Caco-2 (cell line): Measurements from ENCODE around the gene TMEM98. TPM values are rescaled to one million over a fixed set of nuclear protein-coding genes. Genes with fewer than 3 reads are reported as not detected.

Experiments
- BruUV-seq: library from RNA; stranded (reverse); fragments of 400-500 nt; replicated peaks from 2 replicates; lab custom pipeline; 2021; lab: Mats Ljungman, UMichigan
- CTCF ChIA-PET: fragments of 300-600 bp; sonication (Branson Sonifier 250); formaldehyde crosslinking; loops from one replicate; lab custom pipeline; 2022; ENCODE audit warnings: antibody characterized with exemption; lab: Charles Lee
- POLR2A ChIA-PET: fragments of 300-600 bp; sonication (Branson Sonifier 250); formaldehyde crosslinking; loops from one replicate; lab custom pipeline; 2022; ENCODE audit warnings: antibody characterized with exemption; lab: Charles Lee
- DNase-seq, 2 experiments: peaks; one replicate each; pipeline versions ENCODE4 v3.0.0 to v3.0.0-alpha.2; 2020 to 2022
- H3K27me3 ChIP-seq: replicated peaks from 2 replicates; pipeline ENCODE4 v1.6.0; 2011; ENCODE audit warnings: low read length; ENCODE audit not compliant: control insufficient read depth, insufficient read depth
- H3K36me3 ChIP-seq: 2 replicates; pipeline ENCODE4 v1.5.1; 2011; ENCODE audit warnings: low read length; ENCODE audit not compliant: control insufficient read depth, insufficient read depth
- H3K4me1 ChIP-seq: fragments of 250-450 bp; sonication (Bioruptor Pico); 2 replicates; pipeline ENCODE4 v1.5.1; 2020; ENCODE audit warnings: mild to moderate bottlenecking
- H3K4me3 ChIP-seq: 2 replicates; pipeline ENCODE4 v1.5.1; 2011; ENCODE audit warnings: low read depth, mild to moderate bottlenecking, control low read depth, low read length
- H3K9me3 ChIP-seq: fragments of 250-450 bp; sonication (Bioruptor Pico); 2 replicates; pipeline ENCODE4 v1.5.1; 2020; ENCODE audit warnings: mild to moderate bottlenecking, moderate library complexity
- H3K27ac Mint-ChIP-seq: one replicate; pipeline ENCODE4 v1.8.0; 2022; ENCODE audit warnings: mixed read lengths; ENCODE audit not compliant: unreplicated experiment
- H3K27me3 Mint-ChIP-seq: one replicate; pipeline ENCODE4 v1.8.0; 2022; ENCODE audit warnings: mixed read lengths; ENCODE audit not compliant: insufficient read depth, unreplicated experiment
- H3K36me3 Mint-ChIP-seq: one replicate; pipeline ENCODE4 v1.8.0; 2022; ENCODE audit warnings: mild to moderate bottlenecking, mixed read lengths; ENCODE audit not compliant: insufficient read depth, unreplicated experiment
- H3K4me1 Mint-ChIP-seq: one replicate; pipeline ENCODE4 v1.8.0; 2022; ENCODE audit warnings: low read depth, mixed read lengths; ENCODE audit not compliant: unreplicated experiment
- H3K4me3 Mint-ChIP-seq: one replicate; pipeline ENCODE4 v1.8.0; 2022; ENCODE audit warnings: mild to moderate bottlenecking, moderate library complexity, mixed read lengths; ENCODE audit not compliant: unreplicated experiment
- H3K9me3 Mint-ChIP-seq: one replicate; pipeline ENCODE4 v1.8.0; 2022; ENCODE audit warnings: mixed read lengths; ENCODE audit not compliant: unreplicated experiment
- CTCF ChIP-seq, 2 experiments: fragments of 200-600 bp in 1 of 2; IDR thresholded peaks; 1 replicate in 1 of 2; 2 replicates in 1 of 2; pipeline versions ENCODE4 v1.5.1 to v1.8.0; 2011 to 2022; ENCODE audit warnings: antibody characterized with exemption in 1 of 2, control low read depth in 1 of 2, inconsistent platforms in 1 of 2, low read depth in 1 of 2, low read length in 1 of 2, mild to moderate bottlenecking in 1 of 2, moderate library complexity in 1 of 2; ENCODE audit not compliant: insufficient read depth in 1 of 2, severe bottlenecking in 1 of 2, unreplicated experiment in 1 of 2
- intact Hi-C: fragments of 100-400 bp; cut with micrococcal nuclease; formaldehyde crosslinking; loops from one replicate; pipeline ENCODE4 v1.10.0; 2022; ENCODE audit not compliant: unreplicated experiment
- total RNA-seq: library from RNA; stranded (reverse); gene quantifications from 2 replicates; pipeline ENCODE4 v1.2.3, GENCODE V29; 2022

Gene TMEM98
- total RNA-seq, 1 experiment from 2014 or later: 229 TPM

- Mint-ChIP-seq H3K9me3 (no peaks in the 10 kb centered on the region), H3K27me3 (no peaks in the 10 kb centered on the region), H3K27ac (peak overlapping the region; percentile 2), H3K36me3 (no peaks in the 10 kb centered on the region), H3K4me3 (no peak overlapping the region), H3K4me1 (peaks cover 32% of the 10 kb centered on the region)
- Histone ChIP-seq H3K27me3 (no peaks in the 10 kb centered on the region), H3K9me3 (peaks cover 19% of the 10 kb centered on the region), H3K4me3 (no peak overlapping the region), H3K36me3 (0 out of 2 replicates have a peak, but pooled peaks cover 2% of the 10 kb centered on the region), H3K4me1 (peaks cover 38% of the 10 kb centered on the region)
- ChIA-PET POLR2A (no interaction called here), CTCF (interaction anchor here (0.6 to 1.5 kb wide), 3 partner anchors 13 to 31 kb away, joined by 3 to 10 read pairs (median 5); partner anchors contain the start of genes MYO1D and TMEM98)
- no peak for DNase-seq
- intact Hi-C loops: no loop called here
- no TSS peak for BruUV-seq
- no peak for TF ChIP-seq CTCF (IDR thresholded peaks at IDR 0.05; ENCODE audit: insufficient read depth in 1 of 2, low read depth in 1 of 2, low read length in 1 of 2, severe bottlenecking in 1 of 2, unreplicated experiment in 1 of 2)
These were observed 31.2 kb upstream of the TMEM98 start for GRCh38 chr17:32896647-32897258.

DNA sequence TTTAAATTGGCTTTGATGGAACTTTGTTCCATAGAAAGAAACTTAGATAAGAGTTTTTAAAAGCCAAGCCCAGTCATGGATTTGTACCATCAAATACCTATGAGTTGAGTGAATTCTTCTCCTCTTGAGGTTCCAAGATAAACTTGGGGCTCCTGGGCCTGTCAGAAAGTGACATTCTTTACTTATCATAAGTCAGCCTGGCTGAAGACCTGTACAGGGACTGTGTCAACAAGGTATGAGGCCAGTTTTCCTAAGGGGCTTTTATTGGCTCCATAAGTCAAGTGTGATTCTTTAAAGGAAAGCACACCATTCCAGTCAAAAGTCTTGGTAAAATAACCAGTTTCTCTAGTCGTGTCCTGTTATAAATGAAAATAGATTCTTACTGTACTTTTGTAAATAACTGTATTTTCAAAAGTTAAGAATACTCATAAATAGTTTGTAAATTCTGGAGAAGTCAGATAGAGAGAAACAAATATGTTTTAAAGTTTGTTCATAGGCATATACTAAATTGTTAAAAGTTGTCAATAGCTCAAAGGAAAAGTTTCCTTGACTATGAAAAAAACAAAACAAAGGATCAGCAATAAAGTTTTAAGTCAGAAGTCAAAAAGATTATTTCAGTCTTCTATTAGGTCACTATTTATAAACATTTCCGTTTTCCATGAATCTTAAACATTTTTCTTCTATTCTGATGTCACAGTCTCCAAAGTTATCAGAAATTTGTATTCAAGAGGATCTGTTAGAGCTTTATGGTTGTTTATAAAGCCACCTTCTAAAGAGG, 28.5 kb upstream of the TMEM98 start:
- peaks cover 19% of the 10 kb centered on the region for H3K9me3 ChIP-seq
- no peaks in the 10 kb centered on the region for H3K27me3 ChIP-seq
- TF ChIP-seq CTCF (IDR thresholded peaks at IDR 0.05; ENCODE audit: insufficient read depth in 1 of 2, low read depth in 1 of 2, low read length in 1 of 2, severe bottlenecking in 1 of 2, unreplicated experiment in 1 of 2): no peak
- 0 out of 2 replicates have a peak, but pooled peaks cover 2% of the 10 kb centered on the region for H3K36me3 ChIP-seq
- Mint-ChIP-seq H3K36me3 (no peaks in the 10 kb centered on the region), H3K27ac (no peak overlapping the region), H3K27me3 (no peaks in the 10 kb centered on the region), H3K4me1 (peaks cover 25% of the 10 kb centered on the region), H3K4me3 (no peak overlapping the region), H3K9me3 (no peaks in the 10 kb centered on the region)
- peaks cover 38% of the 10 kb centered on the region for H3K4me1 ChIP-seq
- intact Hi-C loops: loop anchor here (1.0 kb wide), 1 partner anchor 22 kb away; the partner anchor contains the start of gene MYO1D
- H3K4me3 ChIP-seq: no peak overlapping the region
- no TSS peak for BruUV-seq
- ChIA-PET CTCF (no interaction called here), POLR2A (no interaction called here)
- DNase-seq: peak; percentile 42 to 68

DNA sequence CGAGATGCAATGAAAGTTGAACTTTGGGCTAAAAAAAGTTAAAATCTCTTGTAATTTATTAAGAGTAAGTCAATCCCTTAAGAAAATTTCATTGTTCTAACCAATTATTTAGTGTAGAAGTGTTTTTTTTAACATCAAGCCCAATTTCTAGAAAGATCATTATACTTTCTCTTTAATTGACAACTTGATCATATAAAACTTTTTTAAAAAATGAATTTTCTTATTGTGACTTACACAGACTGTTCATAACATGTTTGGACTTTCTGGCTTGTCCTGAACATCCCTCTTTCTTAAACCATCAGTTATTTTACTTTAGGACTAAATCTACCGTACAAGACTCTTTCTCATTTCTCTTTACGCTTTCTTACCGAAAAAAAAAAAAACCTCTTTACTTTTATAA, 26.2 kb upstream of the TMEM98 start:
- BruUV-seq: no TSS peak
- no peaks in the 10 kb centered on the region for H3K36me3 ChIP-seq
- intact Hi-C loops: no loop called here
- POLR2A ChIA-PET: no interaction called here
- TF ChIP-seq CTCF (IDR thresholded peaks at IDR 0.05; ENCODE audit: insufficient read depth in 1 of 2, low read depth in 1 of 2, low read length in 1 of 2, severe bottlenecking in 1 of 2, unreplicated experiment in 1 of 2): no peak
- Mint-ChIP-seq H3K4me3 (no peak overlapping the region), H3K9me3 (no peaks in the 10 kb centered on the region), H3K36me3 (no peaks in the 10 kb centered on the region), H3K27ac (no peak overlapping the region), H3K27me3 (no peaks in the 10 kb centered on the region), H3K4me1 (peaks cover 29% of the 10 kb centered on the region)
- CTCF ChIA-PET: no interaction called here
- DNase-seq: no peak
- peaks cover 45% of the 10 kb centered on the region for H3K4me1 ChIP-seq
- no peaks in the 10 kb centered on the region for H3K27me3 ChIP-seq
- peaks cover 19% of the 10 kb centered on the region for H3K9me3 ChIP-seq
- H3K4me3 ChIP-seq: no peak overlapping the region
